ENCODE results near the gene SUSD3.

DNA sequence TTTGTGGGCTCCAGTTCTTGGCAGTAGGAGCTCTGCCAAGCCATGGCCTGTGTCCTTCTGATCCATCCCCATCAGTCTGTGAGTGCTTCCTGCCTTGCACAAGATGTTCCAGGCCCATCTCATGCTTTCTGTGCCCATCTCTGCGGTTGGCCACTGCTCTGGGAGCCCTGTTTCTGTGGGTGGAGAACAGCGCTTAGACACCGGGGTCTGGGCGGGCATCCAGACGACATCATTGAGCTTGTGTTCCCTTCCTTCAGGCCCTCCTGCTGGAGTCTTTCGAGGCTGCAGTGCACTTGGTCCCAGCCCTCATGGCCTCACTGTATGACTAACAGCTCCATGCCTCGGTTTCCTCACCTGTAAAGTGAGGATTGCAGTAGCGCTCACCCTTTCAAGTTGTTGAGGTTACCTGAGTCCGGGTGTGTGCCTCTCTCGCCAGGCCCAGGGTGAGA lies 22.6 kb downstream of the SUSD3 start:
- TF ChIP-seq, protein P1, sequence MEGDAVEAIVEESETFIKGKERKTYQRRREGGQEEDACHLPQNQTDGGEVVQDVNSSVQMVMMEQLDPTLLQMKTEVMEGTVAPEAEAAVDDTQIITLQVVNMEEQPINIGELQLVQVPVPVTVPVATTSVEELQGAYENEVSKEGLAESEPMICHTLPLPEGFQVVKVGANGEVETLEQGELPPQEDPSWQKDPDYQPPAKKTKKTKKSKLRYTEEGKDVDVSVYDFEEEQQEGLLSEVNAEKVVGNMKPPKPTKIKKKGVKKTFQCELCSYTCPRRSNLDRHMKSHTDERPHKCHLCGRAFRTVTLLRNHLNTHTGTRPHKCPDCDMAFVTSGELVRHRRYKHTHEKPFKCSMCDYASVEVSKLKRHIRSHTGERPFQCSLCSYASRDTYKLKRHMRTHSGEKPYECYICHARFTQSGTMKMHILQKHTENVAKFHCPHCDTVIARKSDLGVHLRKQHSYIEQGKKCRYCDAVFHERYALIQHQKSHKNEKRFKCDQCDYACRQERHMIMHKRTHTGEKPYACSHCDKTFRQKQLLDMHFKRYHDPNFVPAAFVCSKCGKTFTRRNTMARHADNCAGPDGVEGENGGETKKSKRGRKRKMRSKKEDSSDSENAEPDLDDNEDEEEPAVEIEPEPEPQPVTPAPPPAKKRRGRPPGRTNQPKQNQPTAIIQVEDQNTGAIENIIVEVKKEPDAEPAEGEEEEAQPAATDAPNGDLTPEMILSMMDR (IDR thresholded peaks at IDR 0.05; ENCODE audit: borderline replicate concordance, extremely low read depth, low read length, poor library complexity, severe bottlenecking): no peak
- no peak for TF ChIP-seq EZH2 (IDR thresholded peaks at IDR 0.05; ENCODE audit: borderline replicate concordance, low read depth, low read length, severe bottlenecking)
